Measurements from ENCODE around the gene CYS1. TPM values are rescaled to one million over a fixed set of nuclear protein-coding genes. Genes with fewer than 3 reads are reported as not detected.
A peak's percentile ranks its signal among the peaks of the same experiment; 100 is the strongest.

CYS1 gene
- 10 to 100 TPM in 1 of 4 donors, under 1 TPM in 2, not detected in 1; 0.54 to 14.8 (median 0.76) TPM for polyA plus RNA-seq
- long read RNA-seq, donor 1, result 0 reads
- long read RNA-seq, donor 2, partial matches to known transcripts, result 0 of 3 reads
- long read RNA-seq, donor 2, other reads (novel, unspliced or antisense), result 0 of 3 reads
- long read RNA-seq, donor 3, transcript CYS1-201 (3 exons, 2,738 nt), result major isoform, 6 of 6 reads
- long read RNA-seq, donor 3, partial matches to known transcripts, result 0 of 6 reads
- long read RNA-seq, donor 3, other reads (novel, unspliced or antisense), result 0 of 6 reads
- long read RNA-seq, donor 4, result 0 reads
- long read RNA-seq, donor 5, partial matches to known transcripts, result 0 of 3 reads
- long read RNA-seq, donor 5, other reads (novel, unspliced or antisense), result 0 of 3 reads
- long read RNA-seq, donor 6, transcript CYS1-201 (3 exons, 2,738 nt), result major isoform, 12 of 12 reads
- long read RNA-seq, donor 6, partial matches to known transcripts, result 0 of 12 reads
- long read RNA-seq, donor 6, other reads (novel, unspliced or antisense), result 0 of 12 reads
- long read RNA-seq, donor 7, result 0 reads
- long read RNA-seq, donor 8, result 0 reads
- long read RNA-seq, donor 9, partial matches to known transcripts, result 0 of 2 reads
- long read RNA-seq, donor 9, other reads (novel, unspliced or antisense), result 0 of 2 reads
- long read RNA-seq, donor 10, partial matches to known transcripts, result 15 of 17 reads
- long read RNA-seq, donor 10, other reads (novel, unspliced or antisense), result 0 of 17 reads

GRCh38 chr2:10079870-10080535 is at the start of gene CYS1:
CYS1 (minus strand) TSS chr2:10080411; CDS start chr2:10080223, 188 bp downstream.
- peak within 1 kb of the TSS in 2 of 3 donors; percentile 14 to 79 for H3K27ac ChIP-seq (ENCODE audit: low read depth in 1 of 3, low read length in 2 of 3)
- H3K36me3 ChIP-seq (ENCODE audit: control insufficient read depth in 3 of 3, insufficient read depth in 2 of 3, low read depth in 1 of 3, low read length in 3 of 3), result peaks cover 0 to 9% (median 0%) of the 10 kb centered on the region in 3 donors
- H3K27me3 ChIP-seq (ENCODE audit: control insufficient read depth in 3 of 3, insufficient read depth in 3 of 3, low read length in 3 of 3), result peaks cover 0 to 13% (median 12%) of the 10 kb centered on the region in 3 donors
- DNase-seq, result peak in 1 of 2 donors; percentile 84
- H3K4me1 ChIP-seq (ENCODE audit: control insufficient read depth in 3 of 3, insufficient read depth in 2 of 3, low read depth in 1 of 3, low read length in 2 of 3), result peaks cover 0 to 18% (median 0%) of the 10 kb centered on the region in 3 donors
- peak within 1 kb of the TSS; percentile 34 to 59 (median 53) for H3K4me3 ChIP-seq (ENCODE audit: low read depth in 1 of 3, low read length in 3 of 3)
- no peaks in the 10 kb centered on the region for H3K9me3 ChIP-seq (ENCODE audit: control insufficient read depth in 2 of 2, insufficient read depth in 1 of 2, low read depth in 1 of 2, low read length in 1 of 2)
- FAIRE-seq, result no peak
- 1 to 2% (median 1%) methylated on average over 12 to 98 of the region's 98 CpGs for WGBS, 3 donors

GRCh38 chr2:10129490-10129889 is 49.3 kb upstream of the CYS1 start:
- Histone ChIP-seq H3K9me3 (ENCODE audit: control insufficient read depth in 2 of 2, insufficient read depth in 1 of 2, low read depth in 1 of 2, low read length in 1 of 2) (no peaks in the 10 kb centered on the region), H3K27me3 (ENCODE audit: control insufficient read depth in 3 of 3, insufficient read depth in 3 of 3, low read length in 3 of 3) (no peaks in the 10 kb centered on the region), H3K4me3 (ENCODE audit: low read depth in 1 of 3, low read length in 3 of 3) (no peak overlapping the region), H3K27ac (ENCODE audit: low read depth in 1 of 3, low read length in 2 of 3) (no peak overlapping the region), H3K36me3 (ENCODE audit: control insufficient read depth in 3 of 3, insufficient read depth in 2 of 3, low read depth in 1 of 3, low read length in 3 of 3) (peaks cover 0 to 10% (median 0%) of the 10 kb centered on the region in 3 donors), H3K4me1 (ENCODE audit: control insufficient read depth in 3 of 3, insufficient read depth in 2 of 3, low read depth in 1 of 3, low read length in 2 of 3) (peaks cover 3 to 40% (median 11%) of the 10 kb centered on the region in 3 donors)
- FAIRE-seq (no peak), DNase-seq (no peak)
- 72 to 76% (median 76%) methylated on average over 3 of the region's 3 CpGs for WGBS, 3 donors

DNA sequence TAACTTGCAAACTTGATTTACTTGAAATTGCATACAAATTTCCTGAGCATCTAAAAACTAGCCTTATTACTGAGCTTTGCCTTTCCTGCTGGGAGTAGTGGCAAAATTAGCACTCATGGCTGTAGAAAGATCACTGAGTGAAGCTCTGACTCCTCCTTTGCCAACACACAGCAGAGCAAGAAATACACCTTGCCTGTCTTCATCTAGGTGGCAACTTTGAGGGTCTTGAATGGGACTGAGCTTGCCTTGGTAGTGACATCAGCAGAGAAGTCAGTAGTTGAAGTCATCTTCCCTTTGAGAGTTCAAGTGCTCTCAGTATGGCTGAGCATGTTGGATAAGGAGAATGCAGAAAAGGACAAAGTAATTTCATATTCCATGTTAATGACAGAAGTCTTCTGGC is 48.2 kb upstream of the CYS1 start:
- no peaks in the 10 kb centered on the region for H3K9me3 ChIP-seq (ENCODE audit: control insufficient read depth in 2 of 2, insufficient read depth in 1 of 2, low read depth in 1 of 2, low read length in 1 of 2)
- no peak for FAIRE-seq

GRCh38 chr2:10126632-10127026 is 46.4 kb upstream of the CYS1 start:
- FAIRE-seq, result no peak
- H3K4me1 ChIP-seq (ENCODE audit: control insufficient read depth in 3 of 3, insufficient read depth in 2 of 3, low read depth in 1 of 3, low read length in 2 of 3), result peaks cover 3 to 42% (median 13%) of the 10 kb centered on the region in 3 donors

More for the DNA sequence above, 48.2 kb upstream of the CYS1 start:
- Histone ChIP-seq H3K36me3 (ENCODE audit: control insufficient read depth in 3 of 3, insufficient read depth in 2 of 3, low read depth in 1 of 3, low read length in 3 of 3) (peaks cover 0 to 10% (median 0%) of the 10 kb centered on the region in 3 donors), H3K4me3 (ENCODE audit: low read depth in 1 of 3, low read length in 3 of 3) (no peak overlapping the region), H3K4me1 (ENCODE audit: control insufficient read depth in 3 of 3, insufficient read depth in 2 of 3, low read depth in 1 of 3, low read length in 2 of 3) (peaks cover 3 to 40% (median 12%) of the 10 kb centered on the region in 3 donors), H3K27me3 (ENCODE audit: control insufficient read depth in 3 of 3, insufficient read depth in 3 of 3, low read length in 3 of 3) (no peaks in the 10 kb centered on the region), H3K27ac (ENCODE audit: low read depth in 1 of 3, low read length in 2 of 3) (no peak overlapping the region)
- DNase-seq, result no peak

GRCh38 chr2:10125842-10126631 is 45.8 kb upstream of the CYS1 start:
- Histone ChIP-seq H3K36me3 (ENCODE audit: control insufficient read depth in 3 of 3, insufficient read depth in 2 of 3, low read depth in 1 of 3, low read length in 3 of 3) (peaks cover 0 to 2% (median 0%) of the 10 kb centered on the region in 3 donors), H3K9me3 (ENCODE audit: control insufficient read depth in 2 of 2, insufficient read depth in 1 of 2, low read depth in 1 of 2, low read length in 1 of 2) (no peaks in the 10 kb centered on the region), H3K4me1 (ENCODE audit: control insufficient read depth in 3 of 3, insufficient read depth in 2 of 3, low read depth in 1 of 3, low read length in 2 of 3) (peaks cover 3 to 44% (median 13%) of the 10 kb centered on the region in 3 donors), H3K27ac (ENCODE audit: low read depth in 1 of 3, low read length in 2 of 3) (peak overlapping the region in 2 of 3 donors; percentile 28 to 43), H3K27me3 (ENCODE audit: control insufficient read depth in 3 of 3, insufficient read depth in 3 of 3, low read length in 3 of 3) (no peaks in the 10 kb centered on the region), H3K4me3 (ENCODE audit: low read depth in 1 of 3, low read length in 3 of 3) (no peak overlapping the region)
- WGBS, 3 donors, result 20 to 72% (median 34%) methylated on average over 6 of the region's 6 CpGs
- DNase-seq (peak; percentile 55 to 88), FAIRE-seq (no peak)

More at GRCh38 chr2:10126632-10127026, 46.4 kb upstream of the CYS1 start:
- H3K27me3 ChIP-seq (ENCODE audit: control insufficient read depth in 3 of 3, insufficient read depth in 3 of 3, low read length in 3 of 3), result no peaks in the 10 kb centered on the region
- peaks cover 0 to 2% (median 0%) of the 10 kb centered on the region in 3 donors for H3K36me3 ChIP-seq (ENCODE audit: control insufficient read depth in 3 of 3, insufficient read depth in 2 of 3, low read depth in 1 of 3, low read length in 3 of 3)
- H3K27ac ChIP-seq (ENCODE audit: low read depth in 1 of 3, low read length in 2 of 3), result peak overlapping the region in 1 of 3 donors; percentile 43
- WGBS, 3 donors, result 12 to 42% (median 28%) methylated on average over 5 of the region's 5 CpGs
- DNase-seq, result peak; percentile 70 to 83
- H3K9me3 ChIP-seq (ENCODE audit: control insufficient read depth in 2 of 2, insufficient read depth in 1 of 2, low read depth in 1 of 2, low read length in 1 of 2), result no peaks in the 10 kb centered on the region
- no peak overlapping the region for H3K4me3 ChIP-seq (ENCODE audit: low read depth in 1 of 3, low read length in 3 of 3)

DNA sequence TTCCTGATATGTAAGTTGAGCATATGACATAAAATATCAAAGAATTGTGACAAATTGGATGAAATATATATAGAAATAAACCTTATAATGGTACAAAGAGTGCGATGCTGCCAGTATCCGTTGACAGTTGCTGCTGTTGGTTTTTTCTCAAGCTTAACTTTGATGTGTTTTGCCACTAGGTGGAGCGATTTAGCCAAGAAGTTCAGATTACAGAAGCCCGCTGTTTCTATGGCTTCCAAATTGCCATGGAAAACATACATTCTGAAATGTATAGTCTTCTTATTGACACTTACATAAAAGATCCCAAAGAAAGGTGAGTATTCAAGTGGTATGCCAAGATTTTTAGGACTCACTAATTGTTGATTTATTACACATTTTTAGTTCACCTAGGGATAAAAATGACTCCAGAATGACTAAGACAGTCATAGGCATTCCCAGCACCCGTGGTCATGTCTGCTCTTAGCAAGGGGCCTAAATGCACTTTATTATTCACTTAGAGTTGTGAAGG is 44.4 kb upstream of the CYS1 start:
- Histone ChIP-seq H3K27ac (ENCODE audit: low read depth in 1 of 3, low read length in 2 of 3) (no peak overlapping the region), H3K27me3 (ENCODE audit: control insufficient read depth in 3 of 3, insufficient read depth in 3 of 3, low read length in 3 of 3) (no peaks in the 10 kb centered on the region), H3K9me3 (ENCODE audit: control insufficient read depth in 2 of 2, insufficient read depth in 1 of 2, low read depth in 1 of 2, low read length in 1 of 2) (no peaks in the 10 kb centered on the region), H3K36me3 (ENCODE audit: control insufficient read depth in 3 of 3, insufficient read depth in 2 of 3, low read depth in 1 of 3, low read length in 3 of 3) (peaks cover 0 to 2% (median 0%) of the 10 kb centered on the region in 3 donors), H3K4me1 (ENCODE audit: control insufficient read depth in 3 of 3, insufficient read depth in 2 of 3, low read depth in 1 of 3, low read length in 2 of 3) (peaks cover 3 to 48% (median 13%) of the 10 kb centered on the region in 3 donors), H3K4me3 (ENCODE audit: low read depth in 1 of 3, low read length in 3 of 3) (no peak overlapping the region)
- FAIRE-seq (no peak), DNase-seq (peak; percentile 83 to 84)
- 10 to 15% (median 13%) methylated on average over 5 of the region's 5 CpGs for WGBS, 3 donors

DNA sequence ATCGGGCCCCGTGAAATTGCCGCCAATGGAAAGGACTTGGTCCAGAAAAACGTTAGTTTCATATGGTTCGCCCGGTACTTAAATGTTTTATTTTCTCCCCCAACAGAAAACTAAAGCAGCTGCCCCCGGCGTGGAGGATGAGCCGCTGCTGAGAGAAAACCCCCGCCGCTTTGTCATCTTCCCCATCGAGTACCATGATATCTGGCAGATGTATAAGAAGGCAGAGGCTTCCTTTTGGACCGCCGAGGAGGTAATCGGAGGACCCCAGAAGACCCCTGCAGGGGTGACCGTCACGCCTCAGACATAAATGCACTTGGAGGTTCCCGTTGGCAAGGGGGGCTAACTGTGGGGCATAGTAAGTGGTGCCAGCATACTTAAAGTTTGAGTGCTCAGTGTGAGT is 43.1 kb upstream of the CYS1 start:
- H3K36me3 ChIP-seq (ENCODE audit: control insufficient read depth in 3 of 3, insufficient read depth in 2 of 3, low read depth in 1 of 3, low read length in 3 of 3), result peaks cover 0 to 2% (median 0%) of the 10 kb centered on the region in 3 donors
- DNase-seq (no peak), FAIRE-seq (no peak)
- H3K27me3 ChIP-seq (ENCODE audit: control insufficient read depth in 3 of 3, insufficient read depth in 3 of 3, low read length in 3 of 3), result no peaks in the 10 kb centered on the region
- no peak overlapping the region for H3K27ac ChIP-seq (ENCODE audit: low read depth in 1 of 3, low read length in 2 of 3)
- peak overlapping the region; percentile 37 to 70 (median 65) for H3K4me3 ChIP-seq (ENCODE audit: low read depth in 1 of 3, low read length in 3 of 3)
- WGBS, 3 donors, result 3 to 5% (median 3%) methylated on average over 18 of the region's 18 CpGs
- no peaks in the 10 kb centered on the region for H3K9me3 ChIP-seq (ENCODE audit: control insufficient read depth in 2 of 2, insufficient read depth in 1 of 2, low read depth in 1 of 2, low read length in 1 of 2)
- H3K4me1 ChIP-seq (ENCODE audit: control insufficient read depth in 3 of 3, insufficient read depth in 2 of 3, low read depth in 1 of 3, low read length in 2 of 3), result peaks cover 1 to 46% (median 13%) of the 10 kb centered on the region in 3 donors
